Rectal smooth muscle tissue (tissue), 1 donor: ENCODE results near the gene STAT4.

Source experiments
- H3K27ac ChIP-seq: one replicate; pipeline ENCODE4 v1.7.0; 2013; ENCODE audit warnings: low read depth, low read length, inconsistent platforms
- H3K27me3 ChIP-seq: one replicate; pipeline ENCODE4 v1.7.0; 2013; ENCODE audit warnings: low read length; ENCODE audit not compliant: control insufficient read depth, insufficient read depth
- H3K36me3 ChIP-seq: one replicate; pipeline ENCODE4 v1.7.0; 2013; ENCODE audit warnings: low read length; ENCODE audit not compliant: control insufficient read depth, insufficient read depth
- H3K4me1 ChIP-seq: one replicate; pipeline ENCODE4 v1.7.0; 2013; ENCODE audit warnings: low read length; ENCODE audit not compliant: control insufficient read depth, insufficient read depth
- H3K4me3 ChIP-seq: one replicate; pipeline ENCODE4 v1.7.0; 2013; ENCODE audit warnings: low read length
- H3K9ac ChIP-seq: one replicate; pipeline ENCODE4 v1.7.0; 2013; ENCODE audit warnings: low read length

Gene STAT4

GRCh38 chr2:191150600-191151330 lies at the start of gene STAT4:
STAT4 (minus strand) TSS chr2:191150994; CDS start chr2:191148203, 2,791 bp downstream.
- Histone ChIP-seq H3K4me1 (no peaks in the 10 kb centered on the region), H3K9ac (no peak within 1 kb of the TSS), H3K27ac (no peak within 1 kb of the TSS), H3K4me3 (peak within 1 kb of the TSS; percentile 66), H3K36me3 (no peaks in the 10 kb centered on the region), H3K27me3 (no peaks in the 10 kb centered on the region)

GRCh38 chr2:191199929-191200512 lies 49.2 kb upstream of the STAT4 start:
- H3K27me3 ChIP-seq, result no peaks in the 10 kb centered on the region
- no peak overlapping the region for H3K4me3 ChIP-seq
- H3K27ac ChIP-seq, result no peak overlapping the region
- no peak overlapping the region for H3K9ac ChIP-seq
- no peaks in the 10 kb centered on the region for H3K36me3 ChIP-seq
- no peaks in the 10 kb centered on the region for H3K4me1 ChIP-seq

GRCh38 chr2:191198271-191198670 lies 47.5 kb upstream of the STAT4 start:
- Histone ChIP-seq H3K4me1 (no peaks in the 10 kb centered on the region), H3K9ac (no peak overlapping the region), H3K36me3 (no peaks in the 10 kb centered on the region), H3K27ac (no peak overlapping the region), H3K4me3 (no peak overlapping the region), H3K27me3 (no peaks in the 10 kb centered on the region)

GRCh38 chr2:191197096-191197495 lies 46.3 kb upstream of the STAT4 start:
- H3K36me3 ChIP-seq, result no peaks in the 10 kb centered on the region
- H3K4me1 ChIP-seq, result no peaks in the 10 kb centered on the region
- no peaks in the 10 kb centered on the region for H3K27me3 ChIP-seq
- no peak overlapping the region for H3K4me3 ChIP-seq
- no peak overlapping the region for H3K9ac ChIP-seq
- no peak overlapping the region for H3K27ac ChIP-seq

- no peak overlapping the region for H3K9ac ChIP-seq
- H3K4me1 ChIP-seq, result no peaks in the 10 kb centered on the region
- no peaks in the 10 kb centered on the region for H3K36me3 ChIP-seq
- no peak overlapping the region for H3K4me3 ChIP-seq
- no peak overlapping the region for H3K27ac ChIP-seq
- no peaks in the 10 kb centered on the region for H3K27me3 ChIP-seq
These were observed 44.2 kb upstream of the STAT4 start for GRCh38 chr2:191195021-191195420.

GRCh38 chr2:191190861-191191552 lies 40.2 kb upstream of the STAT4 start:
- Histone ChIP-seq H3K4me3 (no peak overlapping the region), H3K9ac (no peak overlapping the region), H3K27me3 (no peaks in the 10 kb centered on the region), H3K27ac (no peak overlapping the region), H3K4me1 (no peaks in the 10 kb centered on the region), H3K36me3 (no peaks in the 10 kb centered on the region)

- no peaks in the 10 kb centered on the region for H3K27me3 ChIP-seq
- H3K27ac ChIP-seq, result no peak overlapping the region
- no peak overlapping the region for H3K4me3 ChIP-seq
- no peaks in the 10 kb centered on the region for H3K36me3 ChIP-seq
- H3K4me1 ChIP-seq, result no peaks in the 10 kb centered on the region
- no peak overlapping the region for H3K9ac ChIP-seq
These were observed 39.6 kb upstream of the STAT4 start for GRCh38 chr2:191190435-191190834.

- H3K9ac ChIP-seq, result no peak overlapping the region
- no peaks in the 10 kb centered on the region for H3K4me1 ChIP-seq
- no peaks in the 10 kb centered on the region for H3K36me3 ChIP-seq
- H3K4me3 ChIP-seq, result no peak overlapping the region
- no peak overlapping the region for H3K27ac ChIP-seq
- H3K27me3 ChIP-seq, result no peaks in the 10 kb centered on the region
These were observed 38.4 kb upstream of the STAT4 start for GRCh38 chr2:191189112-191189635.

- Histone ChIP-seq H3K36me3 (no peaks in the 10 kb centered on the region), H3K27me3 (no peaks in the 10 kb centered on the region), H3K9ac (no peak overlapping the region), H3K27ac (no peak overlapping the region), H3K4me3 (no peak overlapping the region), H3K4me1 (no peaks in the 10 kb centered on the region)
These were observed 37.8 kb upstream of the STAT4 start for GRCh38 chr2:191188550-191189093.

GRCh38 chr2:191187105-191187829 lies 36.5 kb upstream of the STAT4 start:
- no peak overlapping the region for H3K27ac ChIP-seq
- no peak overlapping the region for H3K4me3 ChIP-seq
- no peaks in the 10 kb centered on the region for H3K27me3 ChIP-seq
- H3K36me3 ChIP-seq, result no peaks in the 10 kb centered on the region
- H3K9ac ChIP-seq, result no peak overlapping the region
- no peaks in the 10 kb centered on the region for H3K4me1 ChIP-seq

- Histone ChIP-seq H3K4me3 (no peak overlapping the region), H3K9ac (no peak overlapping the region), H3K27me3 (no peaks in the 10 kb centered on the region), H3K36me3 (no peaks in the 10 kb centered on the region), H3K27ac (no peak overlapping the region), H3K4me1 (no peaks in the 10 kb centered on the region)
These were observed 33.7 kb upstream of the STAT4 start for GRCh38 chr2:191184457-191184856.

- Histone ChIP-seq H3K27me3 (no peaks in the 10 kb centered on the region), H3K36me3 (no peaks in the 10 kb centered on the region), H3K9ac (no peak overlapping the region), H3K27ac (no peak overlapping the region), H3K4me1 (no peaks in the 10 kb centered on the region), H3K4me3 (no peak overlapping the region)
These were observed 32.7 kb upstream of the STAT4 start for GRCh38 chr2:191183516-191183915.
